ENCODE measurements around the gene FAM76A.
"Not testable (repeated sequence)": the region's sequence is repeated elsewhere in the genome, so short reads cannot be mapped to it uniquely, and the experiment has no call there.

The FAM76A gene

DNA sequence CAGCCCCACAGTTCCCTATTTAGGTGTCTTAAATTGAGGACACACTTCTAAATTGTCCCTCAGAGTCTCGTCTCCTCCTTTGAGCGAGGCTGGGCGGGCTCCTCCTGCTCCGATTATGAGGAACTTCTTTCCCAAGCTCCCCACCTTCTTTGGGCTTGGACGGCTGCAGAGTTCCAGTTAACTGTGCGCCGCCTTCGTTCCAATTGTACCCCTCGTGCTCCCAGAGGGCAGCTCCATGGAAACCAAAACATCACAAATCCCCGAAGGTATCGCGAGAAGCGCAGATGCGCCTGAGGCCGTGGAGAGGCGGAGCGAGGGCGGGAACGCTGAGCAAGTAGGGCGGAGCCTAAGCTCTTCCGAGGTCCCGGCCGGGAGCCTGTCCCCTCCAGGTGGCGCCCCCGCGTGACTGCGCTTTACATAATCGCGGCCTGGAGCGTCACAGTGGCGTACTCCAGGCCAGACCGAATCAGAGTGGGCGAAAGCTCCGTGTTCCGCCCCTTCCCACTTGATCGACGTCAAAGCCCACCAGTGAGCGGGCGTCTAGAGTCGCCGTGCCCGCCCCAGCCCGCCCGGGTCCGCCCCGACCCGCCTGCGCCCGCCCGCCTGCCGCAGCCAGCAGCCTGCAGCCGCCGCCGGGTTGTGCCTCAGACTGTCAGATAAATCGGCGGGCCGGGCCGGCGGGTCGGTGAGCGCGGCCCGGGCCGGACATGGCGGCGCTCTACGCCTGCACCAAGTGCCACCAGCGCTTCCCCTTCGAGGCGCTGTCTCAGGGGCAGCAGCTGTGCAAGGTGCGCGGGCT is at the start of gene FAM76A:
Gene FAM76A, plus strand, starts transcription at position 588 of the 799 bp plus-strand sequence. Its CDS starts 120 bp downstream, at position 708.
- peak; percentile 98 for DNase-seq

DNA sequence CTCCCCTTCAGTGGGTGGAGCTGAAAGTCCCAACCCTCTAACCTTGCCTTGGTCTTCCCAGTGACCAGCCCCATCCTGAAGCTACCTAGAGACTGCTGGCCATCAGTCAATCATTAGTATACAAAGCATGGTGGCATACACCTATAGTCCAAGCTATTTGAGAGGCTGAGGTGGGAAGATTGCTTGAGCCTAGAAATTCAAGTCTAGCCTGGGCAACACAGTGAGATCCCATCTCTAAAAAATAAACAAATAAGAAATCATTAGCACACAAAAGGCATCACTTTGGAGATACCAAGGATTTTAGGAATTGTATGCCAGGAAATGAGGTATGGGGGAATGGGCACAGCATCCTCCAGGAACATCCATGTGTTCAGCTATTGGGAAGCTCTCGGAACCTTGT is 49.4 kb upstream of the FAM76A start:
- no peak for DNase-seq

DNA sequence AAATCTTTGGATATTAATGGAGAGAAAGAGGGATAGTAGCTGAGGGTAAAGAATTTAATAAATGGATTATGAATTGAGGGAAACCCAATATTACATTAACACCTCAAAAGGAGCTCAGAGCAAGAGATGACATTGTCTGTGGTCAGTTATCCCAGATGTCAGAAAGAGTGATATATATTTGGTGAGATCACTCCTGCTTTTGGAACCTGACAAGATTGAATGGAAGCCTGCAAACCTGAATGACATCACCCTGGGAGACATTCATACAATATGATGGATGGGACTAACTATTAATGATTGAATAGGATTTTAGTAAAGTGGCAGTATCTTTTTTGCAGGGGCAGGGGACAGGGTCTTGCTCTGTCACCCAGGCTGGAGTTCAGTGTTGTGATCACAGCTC is 47.0 kb upstream of the FAM76A start:
- no peak for DNase-seq

DNA sequence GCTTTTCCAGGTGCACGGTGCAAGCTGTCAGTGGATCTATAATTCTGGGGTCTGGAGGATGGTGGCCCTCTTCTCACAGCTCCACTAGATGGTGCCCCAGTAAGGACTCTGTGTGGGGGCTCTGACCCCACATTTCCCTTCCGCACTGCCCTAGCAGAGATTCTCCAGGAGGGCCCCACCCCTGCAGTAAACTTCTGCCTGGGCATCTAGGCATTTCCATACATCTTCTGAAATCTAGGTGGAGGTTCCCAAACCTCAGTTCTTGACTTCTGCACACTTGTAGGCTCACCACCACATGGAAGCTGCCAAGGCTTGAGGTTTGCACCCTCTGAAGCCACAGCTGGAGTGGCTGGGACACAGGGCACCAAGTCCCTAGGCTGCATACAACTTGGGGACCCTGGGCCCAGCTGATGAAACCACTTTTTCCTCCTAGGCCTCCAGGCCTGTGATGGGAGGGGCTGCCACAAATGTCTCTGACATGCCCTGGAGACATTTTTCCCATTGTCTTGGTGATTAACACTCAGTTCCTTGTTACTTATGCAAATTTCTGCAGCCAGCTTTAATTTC is 45.5 kb upstream of the FAM76A start:
- DNase-seq, result not testable (repeated sequence)

DNA sequence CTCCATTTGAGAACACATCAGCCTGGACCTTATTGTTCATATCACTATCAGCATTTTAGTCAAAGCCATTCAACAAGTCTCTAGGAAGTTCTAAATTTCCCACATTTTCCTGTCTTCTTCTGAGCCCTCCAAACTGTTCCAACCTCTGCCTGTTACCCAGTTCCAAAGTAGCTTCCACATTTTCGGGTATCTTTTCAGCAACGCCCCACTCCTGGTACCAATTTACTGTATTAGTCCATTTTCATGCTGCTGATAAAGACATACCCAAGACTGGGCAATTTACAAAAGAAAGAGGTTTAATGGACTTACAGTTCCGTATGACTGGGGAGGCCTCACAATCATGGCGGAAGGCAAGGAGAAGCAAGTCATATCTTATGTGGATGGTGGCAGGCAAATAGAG is 44.2 kb upstream of the FAM76A start:
- DNase-seq, result not testable (repeated sequence)

DNA sequence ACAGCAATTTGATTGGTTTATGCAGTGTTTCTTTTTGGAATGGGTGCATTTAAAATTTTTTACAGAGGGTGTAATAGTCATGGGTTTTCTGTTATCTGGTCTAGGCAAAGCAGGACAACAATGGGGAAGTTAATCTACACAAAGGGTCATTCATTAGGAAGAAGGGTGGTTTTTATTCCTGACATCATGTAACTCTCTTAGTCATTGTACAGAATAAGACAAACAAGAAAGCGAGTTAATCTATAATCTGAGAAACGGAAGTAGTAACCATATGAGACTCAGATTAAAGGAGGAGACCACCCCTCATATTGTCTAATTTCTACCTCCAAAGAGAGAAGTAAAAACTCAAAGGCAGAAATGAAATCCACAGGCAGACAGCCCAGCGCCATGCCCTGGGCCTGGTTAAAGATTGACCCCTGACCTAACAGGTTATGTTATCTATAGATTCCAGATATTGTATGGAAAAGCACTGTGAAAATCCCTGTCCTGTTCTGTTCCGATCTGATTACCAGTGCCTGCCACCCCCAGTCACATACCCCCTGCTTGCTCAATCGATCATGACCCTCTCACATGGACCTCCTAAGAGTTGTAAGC is 43.3 kb upstream of the FAM76A start:
- DNase-seq, result no peak

DNA sequence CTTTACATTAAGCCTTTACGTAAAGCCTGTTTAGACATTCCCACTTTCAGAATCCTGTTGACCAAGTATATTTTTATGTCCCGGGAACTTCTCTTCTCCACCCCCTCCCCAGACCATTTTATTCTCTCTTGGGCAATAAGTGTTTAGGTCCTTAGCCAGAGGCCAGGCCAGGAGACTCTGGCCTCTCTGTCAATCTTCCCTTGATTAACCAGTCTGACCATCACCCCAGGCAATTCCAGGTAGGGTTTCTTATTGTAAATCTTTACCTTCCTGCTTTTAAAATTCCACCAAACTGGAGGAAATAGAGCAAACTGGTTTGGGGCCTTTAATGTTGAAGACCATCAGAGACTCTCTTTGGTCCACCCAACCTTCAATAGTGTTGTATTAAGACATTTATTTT is 41.6 kb upstream of the FAM76A start:
- no peak for DNase-seq

DNA sequence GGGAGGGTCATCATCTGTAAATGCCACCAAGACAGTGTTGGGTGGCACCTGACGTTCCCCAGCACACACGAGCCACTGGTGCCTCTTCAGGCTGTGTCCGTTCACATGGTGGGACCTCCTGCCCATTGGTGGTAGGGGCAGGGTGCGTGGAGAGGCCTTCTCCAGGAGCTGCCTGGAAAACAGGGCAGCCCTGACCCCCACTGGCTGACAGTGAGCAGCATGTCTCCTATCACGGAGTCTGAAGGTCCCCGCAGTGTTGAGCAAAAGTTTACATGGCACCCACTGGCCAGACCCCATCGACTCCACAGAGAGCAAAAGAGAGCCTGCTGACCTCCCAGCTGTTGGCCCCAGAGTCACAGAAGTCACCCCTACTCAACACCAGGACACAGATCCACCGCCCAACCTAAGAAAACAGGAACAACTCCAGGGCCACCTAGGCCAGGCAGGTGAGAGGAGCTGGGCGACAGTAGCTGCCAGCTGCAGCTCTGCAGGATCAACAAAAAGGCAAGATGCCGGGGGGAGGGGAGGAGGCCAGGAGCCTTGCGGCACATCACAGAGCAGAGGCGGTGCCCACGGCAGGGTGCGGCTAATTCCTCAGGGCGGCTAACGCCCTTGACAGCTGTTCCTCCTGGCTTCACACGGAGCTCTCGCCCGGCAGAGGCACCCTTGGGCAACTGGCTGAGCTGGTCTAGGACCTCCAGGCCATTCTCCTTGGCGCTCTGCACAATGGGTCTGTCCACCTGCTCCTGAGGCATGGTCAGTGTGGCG is 39.4 kb upstream of the FAM76A start:
- peak; percentile 15 for DNase-seq

DNA sequence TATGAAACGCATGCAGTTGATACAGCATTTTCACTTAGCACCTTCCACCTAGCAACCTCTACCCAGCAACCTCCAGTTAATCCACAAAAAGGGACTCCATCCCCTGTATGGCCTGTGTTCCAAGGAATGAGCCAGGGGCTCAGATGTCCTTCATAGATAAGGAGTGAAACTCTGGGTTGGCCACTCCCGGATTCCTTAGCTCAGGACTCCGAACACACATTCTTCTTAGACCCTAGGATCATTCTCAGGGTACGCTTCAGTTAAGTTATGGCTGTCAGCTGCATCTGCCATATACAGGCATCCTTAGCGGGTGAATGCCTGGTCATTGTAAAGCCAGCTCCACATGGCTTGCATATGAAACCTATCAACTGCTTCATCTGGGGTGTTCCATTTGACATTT is 37.9 kb upstream of the FAM76A start:
- no peak for DNase-seq

DNA sequence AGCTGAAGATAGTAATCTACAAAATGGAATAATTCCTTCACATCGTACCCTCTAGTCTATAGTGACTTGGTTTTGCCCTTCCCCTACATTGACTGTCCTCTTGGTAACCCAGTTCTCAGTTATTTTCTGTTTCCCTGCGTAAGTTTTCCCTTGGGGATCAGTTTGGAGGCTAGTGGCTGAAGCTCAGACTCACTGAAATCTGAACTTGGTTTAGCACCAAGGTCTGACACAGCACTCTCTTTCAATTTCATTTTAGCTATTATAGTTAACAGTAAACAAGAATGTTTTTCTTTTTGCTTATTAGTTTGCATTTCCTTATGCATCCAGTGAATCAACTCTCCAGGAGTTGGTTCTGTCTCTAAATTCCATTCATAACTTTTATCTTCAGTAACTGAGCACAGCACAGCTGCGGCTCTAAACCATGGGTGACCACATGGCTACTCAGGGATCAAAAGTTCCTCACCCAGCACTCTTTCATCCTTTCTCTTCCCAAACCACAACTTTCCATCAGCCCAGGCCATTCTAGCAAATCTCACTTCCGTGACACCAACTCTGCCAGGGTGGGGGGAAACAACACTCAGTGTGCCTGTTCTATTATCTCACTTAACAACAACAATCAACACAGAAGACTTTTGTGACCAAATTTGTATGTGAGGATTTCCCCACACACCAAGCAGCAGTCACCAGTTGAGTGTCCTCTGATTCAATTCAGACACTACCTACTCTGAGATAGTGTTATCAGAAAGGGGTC is 36.2 kb upstream of the FAM76A start:
- no peak for DNase-seq

DNA sequence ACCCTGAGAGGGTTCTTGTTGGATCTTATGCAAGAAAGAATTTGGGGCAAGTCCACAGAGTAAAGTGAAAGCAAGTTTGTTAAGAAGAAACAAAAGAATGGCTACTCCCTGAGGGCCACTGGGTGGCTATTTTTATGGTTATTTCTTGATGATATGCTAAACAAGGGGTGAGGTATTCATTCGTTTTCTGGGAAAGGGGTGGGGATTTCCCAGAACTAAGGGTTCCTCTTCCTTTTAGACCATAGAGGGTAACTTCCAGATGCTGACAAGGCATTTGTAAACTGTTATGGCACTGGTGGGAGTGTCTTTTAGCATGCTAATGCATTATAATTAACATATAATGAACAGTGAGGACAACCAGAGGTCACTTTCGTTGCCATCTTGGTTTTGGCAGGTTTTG is 35.6 kb upstream of the FAM76A start:
- no peak for DNase-seq

DNA sequence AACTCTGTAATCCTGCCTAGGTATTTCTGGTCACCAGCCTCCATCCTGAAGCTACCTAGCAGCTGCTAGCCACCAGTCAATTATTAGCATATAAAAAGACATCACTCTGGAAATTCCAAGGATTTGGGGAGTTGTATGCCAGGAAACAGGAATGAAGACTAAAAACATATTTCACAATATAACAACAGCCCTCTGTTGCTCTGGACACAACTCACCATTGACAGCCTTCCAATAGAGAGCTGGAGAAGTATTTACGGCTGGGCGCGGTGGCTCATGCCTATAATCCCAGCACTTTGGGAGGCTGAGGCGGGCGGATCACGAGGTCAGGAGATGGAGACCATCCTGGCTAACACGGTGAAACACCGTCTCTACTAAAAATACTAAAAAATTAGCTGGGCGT is 28.9 kb upstream of the FAM76A start:
- DNase-seq, result not testable (repeated sequence)

DNA sequence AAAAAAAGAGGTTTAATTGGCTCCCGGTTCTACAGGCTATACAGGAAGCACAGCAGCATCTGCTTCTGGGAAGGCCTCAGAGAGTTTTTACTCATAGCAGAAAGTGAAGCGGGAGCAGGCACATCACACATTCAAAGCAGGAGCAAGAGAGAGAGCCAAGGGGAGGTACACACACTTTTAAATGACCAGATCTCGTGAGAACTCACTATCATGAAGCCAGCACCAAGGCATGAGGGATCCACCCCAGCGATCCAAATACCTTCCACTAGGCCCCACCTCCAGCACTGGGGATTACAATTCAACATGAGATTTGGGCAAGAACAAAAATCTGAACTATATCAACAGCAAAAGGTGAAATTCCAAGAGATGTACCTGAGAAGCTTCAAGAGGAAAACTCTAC is 20.8 kb upstream of the FAM76A start:
- DNase-seq, result no peak

DNA sequence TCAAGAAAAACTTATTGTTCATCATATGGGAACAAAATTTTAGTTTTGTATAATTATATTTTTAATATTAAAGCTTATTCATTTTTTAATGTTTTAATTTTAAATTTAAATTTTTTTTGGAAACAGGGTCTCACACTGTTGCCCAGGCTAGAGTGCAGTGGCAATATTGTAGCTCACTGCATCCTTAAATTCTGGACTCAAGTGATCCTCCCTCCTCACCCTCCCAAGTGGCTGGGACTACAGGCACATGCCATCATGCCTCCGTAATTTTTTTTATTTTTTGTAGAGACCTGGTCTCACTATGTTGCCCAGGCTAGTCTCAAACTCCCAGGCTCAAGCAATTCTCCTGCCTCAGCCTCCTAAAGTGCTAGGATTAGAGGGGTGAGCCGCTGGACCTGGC is 20.2 kb upstream of the FAM76A start:
- no peak for DNase-seq

DNA sequence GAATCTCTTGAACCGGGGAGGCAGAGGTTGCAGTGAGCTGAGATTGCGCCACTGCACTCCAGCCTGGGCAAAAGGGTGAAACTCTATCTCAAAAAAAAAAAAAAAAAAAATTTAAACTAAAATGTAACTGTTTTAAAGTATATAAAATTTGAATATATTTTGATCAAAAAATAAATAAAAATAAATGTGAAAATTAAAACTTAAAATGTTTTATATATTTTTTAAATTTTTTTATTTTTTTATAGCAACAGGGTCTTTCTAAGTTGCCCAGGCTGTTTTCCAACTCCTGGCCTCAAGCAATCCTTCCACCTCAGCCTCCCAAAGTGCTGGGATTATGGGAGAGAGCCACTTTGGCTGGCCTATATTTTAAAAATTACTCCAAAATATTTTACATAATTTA is 15.2 kb upstream of the FAM76A start:
- no peak for DNase-seq

DNA sequence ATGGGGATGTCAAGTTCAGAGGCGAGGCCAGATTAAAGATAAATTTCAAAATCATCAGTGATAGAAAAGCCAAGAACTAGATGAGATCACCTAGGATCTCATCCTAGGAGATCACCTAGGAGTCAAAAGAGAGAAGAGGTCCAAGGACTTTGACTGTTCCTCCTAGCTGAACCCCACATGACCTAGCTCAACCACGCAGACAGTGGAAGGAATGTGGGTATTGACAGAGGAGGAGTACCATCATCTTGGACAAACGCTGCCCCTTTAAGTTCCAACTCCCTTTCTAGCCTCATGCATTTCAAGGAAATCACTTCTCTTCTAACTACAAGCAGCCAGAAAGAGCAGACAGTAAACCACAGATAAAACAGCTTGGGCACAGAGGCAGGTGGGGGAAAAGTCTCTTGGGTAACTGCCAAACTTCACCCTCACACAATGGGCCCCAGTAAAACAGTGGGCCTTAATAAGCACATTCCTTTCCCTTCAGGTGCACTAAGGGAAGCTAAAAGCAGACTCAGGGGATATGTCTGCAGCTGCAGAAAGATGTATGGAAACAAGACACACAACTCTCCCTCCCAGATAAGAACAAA is 12.5 kb upstream of the FAM76A start:
- no peak for DNase-seq

DNA sequence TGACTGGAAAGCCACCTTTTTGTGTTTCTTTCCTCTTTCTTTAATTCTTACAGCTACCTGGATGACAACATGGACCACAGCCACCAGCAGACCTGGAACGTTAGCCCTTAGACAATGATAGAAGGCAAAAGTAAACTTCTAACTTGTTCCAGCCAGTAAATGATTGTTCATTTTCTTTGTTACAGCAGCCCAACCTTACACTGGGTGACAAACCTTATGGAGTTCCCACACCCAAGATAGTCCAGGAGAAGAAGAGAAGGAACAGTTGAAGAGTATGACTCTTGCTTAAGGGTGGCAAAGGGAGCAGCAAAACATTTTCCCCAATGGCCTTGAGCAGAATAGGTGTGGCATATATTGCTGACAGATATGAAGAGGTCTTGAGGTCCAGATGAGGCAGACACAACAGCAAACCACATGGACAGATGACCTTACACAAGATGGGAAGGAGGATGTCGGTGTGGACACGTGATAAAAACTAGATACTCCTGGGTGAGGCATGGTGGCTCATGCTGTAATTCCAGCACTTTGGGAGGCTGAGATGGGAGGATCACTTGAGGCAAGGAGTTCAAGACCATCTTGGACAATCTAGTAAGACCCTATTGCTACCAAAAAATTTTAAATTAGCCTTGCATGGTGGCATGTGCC is 11.8 kb upstream of the FAM76A start:
- no peak for DNase-seq

DNA sequence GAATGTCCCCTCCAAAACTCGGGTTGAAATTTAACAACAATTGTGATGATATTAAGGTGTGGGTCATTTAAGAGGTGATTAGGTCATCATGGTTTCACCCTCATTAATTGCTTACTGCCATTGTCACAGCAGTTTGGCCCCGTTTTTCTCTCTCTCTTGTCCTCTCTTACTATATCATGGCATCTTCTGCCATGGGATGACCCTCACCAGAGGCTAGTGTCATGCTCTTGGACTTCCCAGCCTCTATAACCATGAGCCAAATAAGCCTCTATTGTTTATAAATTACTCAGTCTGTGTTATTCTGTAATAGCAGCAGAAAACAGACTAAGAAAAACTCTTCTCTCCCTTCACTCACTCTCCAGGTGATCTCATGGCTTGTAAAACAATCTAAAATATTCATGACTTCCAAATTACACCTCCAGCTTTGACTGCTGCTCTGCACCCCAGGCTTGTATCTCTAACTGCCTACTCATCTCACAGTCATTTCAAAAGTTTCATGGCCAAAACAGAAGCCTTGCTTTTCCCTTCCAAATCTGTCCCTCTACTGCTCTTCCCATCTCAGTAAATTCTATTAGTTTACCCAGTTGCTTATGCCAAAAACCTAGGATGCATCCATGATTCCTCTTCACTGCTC is 9.4 kb upstream of the FAM76A start:
- DNase-seq, result no peak

DNA sequence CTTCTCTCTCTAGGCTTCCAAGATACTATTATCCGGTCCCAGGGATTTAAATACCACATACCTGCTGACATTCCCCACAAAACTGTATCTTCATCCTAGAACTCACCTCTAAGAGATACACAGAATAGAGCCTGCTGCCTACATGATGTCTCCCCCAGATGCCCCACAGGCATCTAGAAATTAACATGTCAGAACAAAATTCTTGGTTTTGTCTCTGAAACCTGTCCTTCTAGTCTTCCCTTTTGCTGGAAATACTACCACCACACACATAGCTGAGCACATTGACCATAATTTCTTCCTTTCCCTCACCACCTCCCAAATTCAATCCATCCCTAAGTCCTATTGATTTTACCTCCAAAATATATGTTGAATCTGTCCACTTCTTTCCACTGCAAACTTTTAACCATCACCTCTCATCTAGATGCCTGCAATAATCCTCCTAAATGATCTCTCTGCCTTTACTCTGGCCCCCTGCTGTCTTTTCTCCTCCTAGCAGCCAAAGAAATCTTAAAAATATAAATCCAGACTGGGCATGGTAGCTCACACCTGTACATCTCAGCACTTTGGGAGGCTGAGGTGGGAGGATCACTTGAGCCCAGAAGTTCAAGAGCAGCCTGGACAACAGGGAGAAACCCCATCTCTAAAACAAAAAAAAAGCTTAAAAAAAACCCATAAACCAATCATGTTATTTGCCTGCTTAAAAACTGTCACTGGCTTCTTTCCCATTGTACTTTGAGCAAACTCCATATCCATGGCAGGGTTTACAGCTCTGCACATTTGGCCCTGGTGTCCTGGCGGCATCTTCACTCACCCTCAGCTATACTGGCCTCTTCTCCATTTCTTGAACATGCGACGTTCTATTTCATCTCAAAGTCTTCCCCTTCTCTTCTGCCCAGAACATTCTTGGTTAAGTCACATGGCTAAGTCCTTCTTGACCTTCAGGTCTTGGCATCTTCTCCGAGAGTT is 6.2 kb upstream of the FAM76A start:
- no peak for DNase-seq

DNA sequence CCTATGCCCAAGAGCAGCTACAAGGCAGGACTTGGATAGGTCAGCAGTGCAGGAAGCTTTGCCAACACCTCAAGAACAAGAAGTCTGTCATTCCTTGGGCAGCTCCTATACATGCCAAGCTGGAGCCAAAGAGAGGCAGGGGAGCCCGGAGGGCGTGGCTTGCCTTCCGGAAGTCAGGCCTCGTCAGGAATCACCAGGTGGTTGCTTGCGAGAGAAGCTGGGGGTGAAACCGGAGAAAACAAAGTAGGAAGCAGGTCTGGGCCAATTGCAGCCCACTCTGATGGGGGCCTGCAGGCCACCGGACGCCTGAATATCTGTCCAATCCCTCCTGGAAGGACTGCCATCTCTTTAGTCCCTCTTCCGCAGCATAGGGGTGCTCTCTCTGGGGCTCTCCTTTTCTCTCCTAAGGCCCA is 794 bp upstream of the FAM76A start:
- peak; percentile 45 for DNase-seq
